GM23338 (cell line): ENCODE measurements around the gene POU3F4. TPM values are rescaled to one million over a fixed set of nuclear protein-coding genes. Genes with fewer than 3 reads are reported as not detected.

Experiments
- ATAC-seq: fragments of 200-7000 bp; cut with Tn5 transposase; 3 replicates; pipeline ENCODE4 v1.9.1; 2020
- DNase-seq: peaks from one replicate; pipeline ENCODE4 v3.0.0-alpha.2; 2015; ENCODE audit warnings: low spot score
- H2AFZ ChIP-seq: fragments of 200-600 bp; sonication (generic); 2 replicates; pipeline ENCODE4 v1.8.0; 2016; ENCODE audit warnings: antibody characterized with exemption, mild to moderate bottlenecking, moderate library complexity
- H3F3A ChIP-seq: fragments of 200-600 bp; sonication (generic); replicated peaks from 2 replicates; pipeline ENCODE4 v1.8.0; 2017; ENCODE audit warnings: antibody characterized with exemption, mixed run types, low read depth
- H3K27ac ChIP-seq: fragments of 200-600 bp; sonication (generic); 2 replicates; pipeline ENCODE4 v1.6.1; 2016; ENCODE audit warnings: low read depth
- H3K27me3 ChIP-seq: fragments of 200-600 bp; sonication (generic); 2 replicates; pipeline ENCODE4 v1.8.0; 2016; ENCODE audit warnings: mild to moderate bottlenecking, mixed run types, moderate library complexity; ENCODE audit not compliant: insufficient read depth
- H3K36me3 ChIP-seq: fragments of 200-600 bp; sonication (generic); 2 replicates; pipeline ENCODE4 v1.8.0; 2016; ENCODE audit warnings: mild to moderate bottlenecking; ENCODE audit not compliant: insufficient read depth
- H3K4me1 ChIP-seq: fragments of 200-600 bp; sonication (generic); 2 replicates; pipeline ENCODE4 v1.8.0; 2016; ENCODE audit warnings: mild to moderate bottlenecking, moderate library complexity; ENCODE audit not compliant: insufficient read depth
- H3K4me2 ChIP-seq: fragments of 200-600 bp; sonication (generic); 2 replicates; pipeline ENCODE4 v1.7.1; 2017; ENCODE audit warnings: mixed run types
- H3K4me3 ChIP-seq: fragments of 200-600 bp; sonication (generic); 2 replicates; pipeline ENCODE4 v1.6.1; 2016; ENCODE audit warnings: mixed run types
- H3K79me2 ChIP-seq: fragments of 200-600 bp; sonication (generic); replicated peaks from 2 replicates; pipeline ENCODE4 v1.8.0; 2017; ENCODE audit warnings: mild to moderate bottlenecking; ENCODE audit not compliant: insufficient read depth
- H3K9me2 ChIP-seq: fragments of 200-600 bp; sonication (generic); 2 replicates; pipeline ENCODE4 v1.8.0; 2017; ENCODE audit not compliant: insufficient read depth
- H4K20me1 ChIP-seq: fragments of 200-600 bp; sonication (generic); replicated peaks from 2 replicates; pipeline ENCODE4 v1.8.0; 2017; ENCODE audit warnings: mild to moderate bottlenecking; ENCODE audit not compliant: insufficient read depth
- H3K27ac Mint-ChIP-seq: 2 replicates; pipeline ENCODE4 v1.8.0; 2020; ENCODE audit warnings: inconsistent platforms, mild to moderate bottlenecking, moderate library complexity, mixed read lengths
- H3K27me3 Mint-ChIP-seq: 3 replicates; pipeline ENCODE4 v1.8.0; 2022; ENCODE audit warnings: low read depth, mild to moderate bottlenecking, moderate library complexity, mixed read lengths, inconsistent platforms; ENCODE audit not compliant: insufficient read depth, poor library complexity
- H3K36me3 Mint-ChIP-seq: 3 replicates; pipeline ENCODE4 v1.8.0; 2021; ENCODE audit warnings: low read depth, mild to moderate bottlenecking, inconsistent platforms, moderate library complexity, mixed read lengths
- H3K4me1 Mint-ChIP-seq: 3 replicates; pipeline ENCODE4 v1.8.0; 2020; ENCODE audit warnings: mild to moderate bottlenecking, inconsistent platforms, mixed read lengths
- H3K4me3 Mint-ChIP-seq: 3 replicates; pipeline ENCODE4 v1.8.0; 2021; ENCODE audit warnings: moderate library complexity, mild to moderate bottlenecking, inconsistent platforms, mixed read lengths
- H3K9me3 Mint-ChIP-seq: 3 replicates; pipeline ENCODE4 v1.8.0; 2020; ENCODE audit warnings: moderate library complexity, mild to moderate bottlenecking, inconsistent platforms, mixed read lengths
- CREB1 ChIP-seq: fragments of 250-450 bp; sonication (Bioruptor Pico); IDR thresholded peaks from 2 replicates; pipeline ENCODE4 v1.5.0; 2020; ENCODE audit warnings: low read depth, mild to moderate bottlenecking, moderate library complexity
- ETS1 ChIP-seq: IDR thresholded peaks from 2 replicates; pipeline ENCODE4 v1.6.1; 2016; ENCODE audit warnings: antibody characterized with exemption
- EZH2 ChIP-seq: fragments of 200-600 bp; sonication (generic); IDR thresholded peaks from one replicate; pipeline ENCODE4 v1.8.0; 2017; ENCODE audit warnings: antibody characterized with exemption, mild to moderate bottlenecking, low read depth; ENCODE audit not compliant: unreplicated experiment
- EZH2phosphoT487 ChIP-seq: fragments of 200-600 bp; sonication (generic); IDR thresholded peaks from one replicate; pipeline ENCODE4 v1.8.1; 2018; ENCODE audit warnings: antibody characterized with exemption; ENCODE audit not compliant: unreplicated experiment
- JUNB ChIP-seq: IDR thresholded peaks from one replicate; pipeline ENCODE4 v1.6.1; 2016; ENCODE audit warnings: antibody characterized with exemption; ENCODE audit not compliant: unreplicated experiment
- NANOG ChIP-seq: IDR thresholded peaks from 2 replicates; pipeline ENCODE4 v1.6.1; 2016; ENCODE audit warnings: antibody characterized with exemption, borderline replicate concordance
- POLR2AphosphoS5 ChIP-seq: IDR thresholded peaks from 2 replicates; pipeline ENCODE4 v1.6.1; 2016; ENCODE audit warnings: antibody characterized with exemption, low read depth
- ZNF114 ChIP-seq: fragments of 250-450 bp; sonication (Bioruptor Pico); IDR thresholded peaks from 2 replicates; pipeline ENCODE4 v1.5.0; 2020; ENCODE audit warnings: mild to moderate bottlenecking, moderate library complexity
- ZNF331 ChIP-seq: fragments of 250-450 bp; sonication (Bioruptor Pico); IDR thresholded peaks from 2 replicates; pipeline ENCODE4 v1.5.0; 2020; ENCODE audit warnings: low read depth, mild to moderate bottlenecking, moderate library complexity
- polyA plus RNA-seq: library from polyadenylated mRNA; unstranded; fragments of >200 nt; fragmentation: Nextera tagmentation; extraction: Ambion mirVana; gene quantifications from 2 replicates; pipeline ENCODE4 v1.2.1, GENCODE V29; 2016
- total RNA-seq: library from RNA; depleted of rRNA; stranded (reverse); fragments of >200 nt; shearing (Covaris generic); gene quantifications from 2 replicates; pipeline ENCODE4 v1.2.3, GENCODE V29; 2014
- TF ChIP-seq, protein P1 (sequence below): IDR thresholded peaks from one replicate; pipeline ENCODE4 v1.6.1; 2018; ENCODE audit warnings: antibody characterized with exemption; ENCODE audit not compliant: unreplicated experiment
- TF ChIP-seq, protein P2 (sequence below): fragments of 250-450 bp; sonication (Bioruptor Pico); IDR thresholded peaks from 2 replicates; pipeline ENCODE4 v1.5.0; 2020; ENCODE audit warnings: mild to moderate bottlenecking, moderate library complexity
- TF ChIP-seq, protein P3 (sequence below), 2 experiments: fragments of 200-600 bp in 1 of 2; sonication (generic) in 1 of 2; conservative IDR thresholded peaks; 2 replicates each; pipeline versions ENCODE4 v1.5.1 to v1.6.1; 2016 to 2017; ENCODE audit warnings: antibody characterized with exemption in 2 of 2, low read depth in 2 of 2, mild to moderate bottlenecking in 2 of 2, moderate library complexity in 1 of 2

Gene POU3F4
- total and polyA plus RNA-seq, 2 experiments from 2014 or later = 1.1 to 1.5 TPM

DNA sequence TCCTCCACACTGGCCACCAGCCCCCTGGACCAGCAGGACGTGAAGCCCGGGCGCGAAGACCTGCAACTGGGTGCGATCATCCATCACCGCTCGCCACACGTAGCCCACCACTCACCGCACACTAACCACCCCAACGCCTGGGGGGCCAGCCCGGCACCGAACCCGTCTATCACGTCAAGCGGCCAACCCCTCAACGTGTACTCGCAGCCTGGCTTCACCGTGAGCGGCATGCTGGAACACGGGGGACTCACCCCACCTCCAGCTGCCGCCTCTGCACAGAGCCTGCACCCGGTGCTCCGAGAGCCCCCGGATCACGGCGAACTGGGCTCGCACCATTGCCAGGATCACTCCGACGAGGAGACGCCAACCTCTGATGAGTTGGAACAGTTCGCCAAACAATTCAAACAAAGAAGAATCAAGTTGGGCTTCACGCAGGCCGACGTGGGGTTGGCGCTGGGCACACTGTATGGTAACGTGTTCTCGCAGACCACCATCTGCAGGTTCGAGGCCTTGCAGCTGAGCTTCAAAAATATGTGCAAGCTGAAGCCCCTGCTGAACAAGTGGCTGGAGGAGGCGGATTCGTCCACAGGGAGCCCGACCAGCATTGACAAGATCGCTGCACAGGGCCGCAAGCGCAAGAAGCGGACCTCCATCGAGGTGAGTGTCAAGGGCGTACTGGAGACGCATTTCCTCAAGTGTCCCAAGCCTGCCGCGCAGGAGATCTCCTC lies 600 bp downstream of the POU3F4 start (continued):
- TF ChIP-seq JUNB (no peak), POLR2AphosphoS5 (no peak), EZH2phosphoT487 (no peak)

- no peaks in the 10 kb centered on the region for H3K79me2 ChIP-seq
- peaks cover 11% of the 10 kb centered on the region; the same call in 1 of the 2 replicates for H3K27me3 ChIP-seq
- no peaks in the 10 kb centered on the region; the same call in 2 of the 3 replicates for H3K9me3 Mint-ChIP-seq
- peak overlapping the region; percentile 68 for H3K4me2 ChIP-seq
- no peak overlapping the region for H3K27ac ChIP-seq
- H3K9me2 ChIP-seq = no peaks in the 10 kb centered on the region
- H3K36me3 ChIP-seq = no peaks in the 10 kb centered on the region
- H3K4me3 Mint-ChIP-seq = peak overlapping the region; percentile 80
- H3K4me1 Mint-ChIP-seq = peaks cover 51% of the 10 kb centered on the region
- H3K27ac Mint-ChIP-seq = no peak overlapping the region
- ATAC-seq (no peak), DNase-seq (no peak)
- H4K20me1 ChIP-seq = no peaks in the 10 kb centered on the region
- H3K4me3 ChIP-seq = peak overlapping the region; percentile 48
- H2AFZ ChIP-seq = no peak overlapping the region
- no peaks in the 10 kb centered on the region; the same call in 1 of the 2 replicates for H3K4me1 ChIP-seq
- no peaks in the 10 kb centered on the region for H3F3A ChIP-seq
- H3K36me3 Mint-ChIP-seq = no peaks in the 10 kb centered on the region
- peaks cover 20% of the 10 kb centered on the region for H3K27me3 Mint-ChIP-seq
- TF ChIP-seq, protein P1, sequence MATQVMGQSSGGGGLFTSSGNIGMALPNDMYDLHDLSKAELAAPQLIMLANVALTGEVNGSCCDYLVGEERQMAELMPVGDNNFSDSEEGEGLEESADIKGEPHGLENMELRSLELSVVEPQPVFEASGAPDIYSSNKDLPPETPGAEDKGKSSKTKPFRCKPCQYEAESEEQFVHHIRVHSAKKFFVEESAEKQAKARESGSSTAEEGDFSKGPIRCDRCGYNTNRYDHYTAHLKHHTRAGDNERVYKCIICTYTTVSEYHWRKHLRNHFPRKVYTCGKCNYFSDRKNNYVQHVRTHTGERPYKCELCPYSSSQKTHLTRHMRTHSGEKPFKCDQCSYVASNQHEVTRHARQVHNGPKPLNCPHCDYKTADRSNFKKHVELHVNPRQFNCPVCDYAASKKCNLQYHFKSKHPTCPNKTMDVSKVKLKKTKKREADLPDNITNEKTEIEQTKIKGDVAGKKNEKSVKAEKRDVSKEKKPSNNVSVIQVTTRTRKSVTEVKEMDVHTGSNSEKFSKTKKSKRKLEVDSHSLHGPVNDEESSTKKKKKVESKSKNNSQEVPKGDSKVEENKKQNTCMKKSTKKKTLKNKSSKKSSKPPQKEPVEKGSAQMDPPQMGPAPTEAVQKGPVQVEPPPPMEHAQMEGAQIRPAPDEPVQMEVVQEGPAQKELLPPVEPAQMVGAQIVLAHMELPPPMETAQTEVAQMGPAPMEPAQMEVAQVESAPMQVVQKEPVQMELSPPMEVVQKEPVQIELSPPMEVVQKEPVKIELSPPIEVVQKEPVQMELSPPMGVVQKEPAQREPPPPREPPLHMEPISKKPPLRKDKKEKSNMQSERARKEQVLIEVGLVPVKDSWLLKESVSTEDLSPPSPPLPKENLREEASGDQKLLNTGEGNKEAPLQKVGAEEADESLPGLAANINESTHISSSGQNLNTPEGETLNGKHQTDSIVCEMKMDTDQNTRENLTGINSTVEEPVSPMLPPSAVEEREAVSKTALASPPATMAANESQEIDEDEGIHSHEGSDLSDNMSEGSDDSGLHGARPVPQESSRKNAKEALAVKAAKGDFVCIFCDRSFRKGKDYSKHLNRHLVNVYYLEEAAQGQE = no peak
- TF ChIP-seq JUNB (no peak), ETS1 (no peak), ZNF114 (CRISPR knock-in tag) (no peak), NANOG (no peak), EZH2 (no peak), ZNF331 (CRISPR knock-in tag) (no peak), CREB1 (no peak)
- TF ChIP-seq, protein P2, sequence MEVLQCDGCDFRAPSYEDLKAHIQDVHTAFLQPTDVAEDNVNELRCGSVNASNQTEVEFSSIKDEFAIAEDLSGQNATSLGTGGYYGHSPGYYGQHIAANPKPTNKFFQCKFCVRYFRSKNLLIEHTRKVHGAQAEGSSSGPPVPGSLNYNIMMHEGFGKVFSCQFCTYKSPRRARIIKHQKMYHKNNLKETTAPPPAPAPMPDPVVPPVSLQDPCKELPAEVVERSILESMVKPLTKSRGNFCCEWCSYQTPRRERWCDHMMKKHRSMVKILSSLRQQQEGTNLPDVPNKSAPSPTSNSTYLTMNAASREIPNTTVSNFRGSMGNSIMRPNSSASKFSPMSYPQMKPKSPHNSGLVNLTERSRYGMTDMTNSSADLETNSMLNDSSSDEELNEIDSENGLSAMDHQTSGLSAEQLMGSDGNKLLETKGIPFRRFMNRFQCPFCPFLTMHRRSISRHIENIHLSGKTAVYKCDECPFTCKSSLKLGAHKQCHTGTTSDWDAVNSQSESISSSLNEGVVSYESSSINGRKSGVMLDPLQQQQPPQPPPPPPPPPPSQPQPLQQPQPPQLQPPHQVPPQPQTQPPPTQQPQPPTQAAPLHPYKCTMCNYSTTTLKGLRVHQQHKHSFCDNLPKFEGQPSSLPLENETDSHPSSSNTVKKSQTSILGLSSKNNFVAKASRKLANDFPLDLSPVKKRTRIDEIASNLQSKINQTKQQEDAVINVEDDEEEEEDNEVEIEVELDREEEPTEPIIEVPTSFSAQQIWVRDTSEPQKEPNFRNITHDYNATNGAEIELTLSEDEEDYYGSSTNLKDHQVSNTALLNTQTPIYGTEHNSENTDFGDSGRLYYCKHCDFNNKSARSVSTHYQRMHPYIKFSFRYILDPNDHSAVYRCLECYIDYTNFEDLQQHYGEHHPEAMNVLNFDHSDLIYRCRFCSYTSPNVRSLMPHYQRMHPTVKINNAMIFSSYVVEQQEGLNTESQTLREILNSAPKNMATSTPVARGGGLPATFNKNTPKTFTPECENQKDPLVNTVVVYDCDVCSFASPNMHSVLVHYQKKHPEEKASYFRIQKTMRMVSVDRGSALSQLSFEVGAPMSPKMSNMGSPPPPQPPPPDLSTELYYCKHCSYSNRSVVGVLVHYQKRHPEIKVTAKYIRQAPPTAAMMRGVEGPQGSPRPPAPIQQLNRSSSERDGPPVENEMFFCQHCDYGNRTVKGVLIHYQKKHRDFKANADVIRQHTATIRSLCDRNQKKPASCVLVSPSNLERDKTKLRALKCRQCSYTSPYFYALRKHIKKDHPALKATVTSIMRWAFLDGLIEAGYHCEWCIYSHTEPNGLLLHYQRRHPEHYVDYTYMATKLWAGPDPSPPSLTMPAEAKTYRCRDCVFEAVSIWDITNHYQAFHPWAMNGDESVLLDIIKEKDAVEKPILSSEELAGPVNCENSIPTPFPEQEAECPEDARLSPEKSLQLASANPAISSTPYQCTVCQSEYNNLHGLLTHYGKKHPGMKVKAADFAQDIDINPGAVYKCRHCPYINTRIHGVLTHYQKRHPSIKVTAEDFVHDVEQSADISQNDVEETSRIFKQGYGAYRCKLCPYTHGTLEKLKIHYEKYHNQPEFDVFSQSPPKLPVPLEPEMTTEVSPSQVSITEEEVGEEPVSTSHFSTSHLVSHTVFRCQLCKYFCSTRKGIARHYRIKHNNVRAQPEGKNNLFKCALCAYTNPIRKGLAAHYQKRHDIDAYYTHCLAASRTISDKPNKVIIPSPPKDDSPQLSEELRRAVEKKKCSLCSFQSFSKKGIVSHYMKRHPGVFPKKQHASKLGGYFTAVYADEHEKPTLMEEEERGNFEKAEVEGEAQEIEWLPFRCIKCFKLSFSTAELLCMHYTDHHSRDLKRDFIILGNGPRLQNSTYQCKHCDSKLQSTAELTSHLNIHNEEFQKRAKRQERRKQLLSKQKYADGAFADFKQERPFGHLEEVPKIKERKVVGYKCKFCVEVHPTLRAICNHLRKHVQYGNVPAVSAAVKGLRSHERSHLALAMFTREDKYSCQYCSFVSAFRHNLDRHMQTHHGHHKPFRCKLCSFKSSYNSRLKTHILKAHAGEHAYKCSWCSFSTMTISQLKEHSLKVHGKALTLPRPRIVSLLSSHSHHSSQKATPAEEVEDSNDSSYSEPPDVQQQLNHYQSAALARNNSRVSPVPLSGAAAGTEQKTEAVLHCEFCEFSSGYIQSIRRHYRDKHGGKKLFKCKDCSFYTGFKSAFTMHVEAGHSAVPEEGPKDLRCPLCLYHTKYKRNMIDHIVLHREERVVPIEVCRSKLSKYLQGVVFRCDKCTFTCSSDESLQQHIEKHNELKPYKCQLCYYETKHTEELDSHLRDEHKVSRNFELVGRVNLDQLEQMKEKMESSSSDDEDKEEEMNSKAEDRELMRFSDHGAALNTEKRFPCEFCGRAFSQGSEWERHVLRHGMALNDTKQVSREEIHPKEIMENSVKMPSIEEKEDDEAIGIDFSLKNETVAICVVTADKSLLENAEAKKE (CRISPR knock-in tag) = no peak
- TF ChIP-seq, protein P3, sequence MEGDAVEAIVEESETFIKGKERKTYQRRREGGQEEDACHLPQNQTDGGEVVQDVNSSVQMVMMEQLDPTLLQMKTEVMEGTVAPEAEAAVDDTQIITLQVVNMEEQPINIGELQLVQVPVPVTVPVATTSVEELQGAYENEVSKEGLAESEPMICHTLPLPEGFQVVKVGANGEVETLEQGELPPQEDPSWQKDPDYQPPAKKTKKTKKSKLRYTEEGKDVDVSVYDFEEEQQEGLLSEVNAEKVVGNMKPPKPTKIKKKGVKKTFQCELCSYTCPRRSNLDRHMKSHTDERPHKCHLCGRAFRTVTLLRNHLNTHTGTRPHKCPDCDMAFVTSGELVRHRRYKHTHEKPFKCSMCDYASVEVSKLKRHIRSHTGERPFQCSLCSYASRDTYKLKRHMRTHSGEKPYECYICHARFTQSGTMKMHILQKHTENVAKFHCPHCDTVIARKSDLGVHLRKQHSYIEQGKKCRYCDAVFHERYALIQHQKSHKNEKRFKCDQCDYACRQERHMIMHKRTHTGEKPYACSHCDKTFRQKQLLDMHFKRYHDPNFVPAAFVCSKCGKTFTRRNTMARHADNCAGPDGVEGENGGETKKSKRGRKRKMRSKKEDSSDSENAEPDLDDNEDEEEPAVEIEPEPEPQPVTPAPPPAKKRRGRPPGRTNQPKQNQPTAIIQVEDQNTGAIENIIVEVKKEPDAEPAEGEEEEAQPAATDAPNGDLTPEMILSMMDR (conservative IDR thresholded peaks at IDR 0.05; ENCODE audit: low read depth in 2 of 2) = no peak
Measured at GRCh38 chrX:83509254-83509801, 1.2 kb downstream of the POU3F4 start.
